GM12878 (cell line): ENCODE results near the gene INAFM1. TPM values are rescaled to one million over a fixed set of nuclear protein-coding genes. Genes with fewer than 3 reads are reported as not detected.

ENCODE experiments used
- ATF3 ChIP-seq: IDR thresholded peaks from 2 replicates; pipeline ENCODE4 v1.6.1; 2011; ENCODE audit warnings: low read depth, mild to moderate bottlenecking, low read length, moderate library complexity, borderline replicate concordance; ENCODE audit errors: extremely low read depth
- ATF7 ChIP-seq: fragments of 450-650 bp; IDR thresholded peaks from 2 replicates; pipeline ENCODE4 v1.6.1; 2016; ENCODE audit warnings: low read depth, mild to moderate bottlenecking
- BACH1 ChIP-seq: fragments of 450-650 bp; IDR thresholded peaks from 2 replicates; pipeline ENCODE4 v1.6.1; 2017; ENCODE audit warnings: mild to moderate bottlenecking, borderline replicate concordance
- BHLHE40 ChIP-seq, 2 experiments: fragments of 450-650 bp in 1 of 2; IDR thresholded peaks; 2 replicates each; pipeline ENCODE4 v1.6.1; 2011 to 2017; ENCODE audit warnings: low read depth in 2 of 2, borderline replicate concordance in 1 of 2, improper control_type of control experiment in 1 of 2, low read length in 1 of 2, mild to moderate bottlenecking in 1 of 2
- CBFB ChIP-seq: IDR thresholded peaks from 2 replicates; pipeline ENCODE4 v1.6.1; 2016; ENCODE audit warnings: antibody characterized with exemption, low read depth
- CHD2 ChIP-seq: IDR thresholded peaks from 2 replicates; pipeline ENCODE4 v1.6.1; 2011; ENCODE audit warnings: low read depth, low read length, improper control_type of control experiment, borderline replicate concordance
- DPF2 ChIP-seq: fragments of 450-650 bp; IDR thresholded peaks from 2 replicates; pipeline ENCODE4 v1.6.1; 2017; ENCODE audit warnings: mild to moderate bottlenecking
- E2F4 ChIP-seq: IDR thresholded peaks from 2 replicates; pipeline ENCODE4 v1.6.1; 2012; ENCODE audit warnings: low read depth, low read length, improper control_type of control experiment
- E2F8 ChIP-seq: fragments of 450-650 bp; IDR thresholded peaks from 2 replicates; pipeline ENCODE4 v1.6.1; 2018; ENCODE audit warnings: mild to moderate bottlenecking, low read depth, moderate library complexity; ENCODE audit not compliant: partially characterized antibody
- EZH2 ChIP-seq: IDR thresholded peaks from 2 replicates; pipeline ENCODE4 v1.6.1; 2012; ENCODE audit warnings: low read depth, mild to moderate bottlenecking, control low read depth, inconsistent platforms, low read length, borderline replicate concordance; ENCODE audit not compliant: control insufficient read depth
- FOXK2 ChIP-seq: fragments of 450-650 bp; IDR thresholded peaks from 2 replicates; pipeline ENCODE4 v1.6.1; 2017; ENCODE audit warnings: mild to moderate bottlenecking, moderate library complexity
- HCFC1 ChIP-seq: fragments of 150-350 bp; IDR thresholded peaks from 2 replicates; pipeline ENCODE4 v1.6.1; 2014; ENCODE audit warnings: low read length
- HDAC2 ChIP-seq: fragments of 200-600 bp; sonication (generic); IDR thresholded peaks from 2 replicates; pipeline ENCODE4 v1.6.1; 2017
- KLF5 ChIP-seq: fragments of 450-650 bp; IDR thresholded peaks from 2 replicates; pipeline ENCODE4 v1.6.1; 2014; ENCODE audit warnings: mild to moderate bottlenecking; ENCODE audit not compliant: partially characterized antibody
- MTA3 ChIP-seq: IDR thresholded peaks from 2 replicates; pipeline ENCODE4 v1.6.1; 2012; ENCODE audit warnings: low read length, inconsistent platforms, borderline replicate concordance
- NBN ChIP-seq: fragments of 450-650 bp; IDR thresholded peaks from 2 replicates; pipeline ENCODE4 v1.6.1; 2016
- NFIC ChIP-seq: IDR thresholded peaks from 2 replicates; pipeline ENCODE4 v1.6.1; 2012; ENCODE audit warnings: low read depth, mild to moderate bottlenecking, inconsistent platforms, low read length, moderate library complexity
- PAX5 ChIP-seq: IDR thresholded peaks from 2 replicates; pipeline ENCODE4 v1.6.1; 2011; ENCODE audit warnings: low read depth, low read length, borderline replicate concordance
- POLR2A ChIP-seq: IDR thresholded peaks from 2 replicates; pipeline ENCODE4 v1.6.1; 2011; ENCODE audit warnings: low read depth, mild to moderate bottlenecking, low read length
- RELA ChIP-seq: fragments of 450-650 bp; IDR thresholded peaks from 2 replicates; pipeline ENCODE4 v1.8.0; 2014; ENCODE audit warnings: borderline replicate concordance; ENCODE audit not compliant: partially characterized antibody
- SIN3A ChIP-seq: IDR thresholded peaks from 2 replicates; pipeline ENCODE4 v1.6.1; 2012; ENCODE audit warnings: low read depth, low read length, improper control_type of control experiment
- SIX5 ChIP-seq: IDR thresholded peaks from 2 replicates; pipeline ENCODE4 v1.6.1; 2011; ENCODE audit warnings: mild to moderate bottlenecking, low read depth, low read length, moderate library complexity; ENCODE audit not compliant: severe bottlenecking
- SMAD1 ChIP-seq: fragments of 450-650 bp; IDR thresholded peaks from 2 replicates; pipeline ENCODE4 v1.6.1; 2018; ENCODE audit warnings: mild to moderate bottlenecking, low read depth; ENCODE audit not compliant: partially characterized antibody
- SMC3 ChIP-seq: IDR thresholded peaks from 2 replicates; pipeline ENCODE4 v1.6.1; 2011; ENCODE audit warnings: low read length, improper control_type of control experiment, borderline replicate concordance
- SREBF1 ChIP-seq: IDR thresholded peaks from 2 replicates; pipeline ENCODE4 v1.6.1; 2012; ENCODE audit warnings: mild to moderate bottlenecking, low read length
- YBX1 ChIP-seq: fragments of 450-650 bp; IDR thresholded peaks from 2 replicates; pipeline ENCODE4 v1.6.1; 2016; ENCODE audit warnings: antibody characterized with exemption
- ZNF24 ChIP-seq: fragments of 450-650 bp; IDR thresholded peaks from 2 replicates; pipeline ENCODE4 v1.6.1; 2017; ENCODE audit warnings: antibody characterized with exemption, mild to moderate bottlenecking
- ZZZ3 ChIP-seq: IDR thresholded peaks from 2 replicates; pipeline ENCODE4 v1.6.1; 2011; ENCODE audit warnings: low read depth; ENCODE audit not compliant: control insufficient read depth, insufficient read length
- polyA plus RNA-seq, 11 experiments: library from polyadenylated mRNA; depleted of rRNA in 4 of 11; unstranded in 6 of 11; stranded (reverse) in 5 of 11; fragments of >200 nt; fragmentation: Nextera tagmentation in 4 of 11; fragmentation: Illumina TruSeq in 1 of 11; extraction: Ambion mirVana in 4 of 11; extraction: Trizol in 1 of 11; gene quantifications; 1 replicate in 1 of 11; 2 replicates in 10 of 11; pipeline versions ENCODE4 v1.2.1 to v1.2.3, GENCODE V29; 2011 to 2016; ENCODE audit warnings: inconsistent platforms in 2 of 11, missing spikeins in 2 of 11, low read depth in 1 of 11
- total RNA-seq, 4 experiments: library from RNA; depleted of rRNA in 3 of 4; stranded (reverse); fragments of >200 nt in 3 of 4; fragmentation: Illumina TruSeq in 1 of 4; extraction: Trizol in 1 of 4; gene quantifications; 2 replicates each; pipeline versions ENCODE4 v1.2.1 to v1.2.3, GENCODE V29; 2013 to 2021

The INAFM1 gene
- total and polyA plus RNA-seq, 10 of the 15 experiments (the other 5 are each of a cell fraction or from before 2014, with no cell fraction given) = 0.57 to 6.8 (median 1.1) TPM; not detected in 1

- TF ChIP-seq EZH2 = no peak
- no peak for TF ChIP-seq SMC3
- no peak for TF ChIP-seq SREBF1
- no peak; the same call in 1 of the 2 replicates for TF ChIP-seq FOXK2
- TF ChIP-seq POLR2A = peak; percentile 10; the same call in 1 of the 2 replicates
- TF ChIP-seq BHLHE40 (IDR thresholded peaks at IDR 0.05; ENCODE audit: borderline replicate concordance in 1 of 2, low read depth in 2 of 2, low read length in 1 of 2) = peak in 1 of 2 experiments; percentile 7; a peak in 1 of 4 replicates
- TF ChIP-seq ZNF24 = no peak
- no peak for TF ChIP-seq ATF3
- TF ChIP-seq ATF7 = no peak
- TF ChIP-seq RELA = no peak
- no peak for TF ChIP-seq YBX1
- TF ChIP-seq CBFB = no peak
- TF ChIP-seq E2F4 = 0 out of 2 replicates have a peak, but pooled peaks have one; percentile 23
- no peak for TF ChIP-seq E2F8
- no peak for TF ChIP-seq BACH1
- no peak for TF ChIP-seq SIN3A
- no peak for TF ChIP-seq HDAC2
- TF ChIP-seq DPF2 = no peak
- no peak for TF ChIP-seq SIX5
- TF ChIP-seq CHD2 = 0 out of 2 replicates have a peak, but pooled peaks have one; percentile 12
- no peak for TF ChIP-seq NFIC
- no peak for TF ChIP-seq KLF5
- no peak for TF ChIP-seq HCFC1
- TF ChIP-seq MTA3 = no peak
- peak; percentile 96 for TF ChIP-seq PAX5
- TF ChIP-seq NBN = no peak
- TF ChIP-seq ZZZ3 = no peak
- no peak for TF ChIP-seq SMAD1
- TF ChIP-seq, all 136 proteins: peak for 12
Observed at GRCh38 chr19:47256693-47257410, 17.8 kb upstream of the INAFM1 start (continued).
